HG03103 (cell line): Measurements from ENCODE around the gene FOXG1.

Experiments used
- ATAC-seq: cut with Tn5 transposase; IDR thresholded peaks from one replicate; pipeline ENCODE4 v1.9.1; 2021; ENCODE audit warnings: low read depth; ENCODE audit not compliant: unreplicated experiment

The FOXG1 gene

DNA sequence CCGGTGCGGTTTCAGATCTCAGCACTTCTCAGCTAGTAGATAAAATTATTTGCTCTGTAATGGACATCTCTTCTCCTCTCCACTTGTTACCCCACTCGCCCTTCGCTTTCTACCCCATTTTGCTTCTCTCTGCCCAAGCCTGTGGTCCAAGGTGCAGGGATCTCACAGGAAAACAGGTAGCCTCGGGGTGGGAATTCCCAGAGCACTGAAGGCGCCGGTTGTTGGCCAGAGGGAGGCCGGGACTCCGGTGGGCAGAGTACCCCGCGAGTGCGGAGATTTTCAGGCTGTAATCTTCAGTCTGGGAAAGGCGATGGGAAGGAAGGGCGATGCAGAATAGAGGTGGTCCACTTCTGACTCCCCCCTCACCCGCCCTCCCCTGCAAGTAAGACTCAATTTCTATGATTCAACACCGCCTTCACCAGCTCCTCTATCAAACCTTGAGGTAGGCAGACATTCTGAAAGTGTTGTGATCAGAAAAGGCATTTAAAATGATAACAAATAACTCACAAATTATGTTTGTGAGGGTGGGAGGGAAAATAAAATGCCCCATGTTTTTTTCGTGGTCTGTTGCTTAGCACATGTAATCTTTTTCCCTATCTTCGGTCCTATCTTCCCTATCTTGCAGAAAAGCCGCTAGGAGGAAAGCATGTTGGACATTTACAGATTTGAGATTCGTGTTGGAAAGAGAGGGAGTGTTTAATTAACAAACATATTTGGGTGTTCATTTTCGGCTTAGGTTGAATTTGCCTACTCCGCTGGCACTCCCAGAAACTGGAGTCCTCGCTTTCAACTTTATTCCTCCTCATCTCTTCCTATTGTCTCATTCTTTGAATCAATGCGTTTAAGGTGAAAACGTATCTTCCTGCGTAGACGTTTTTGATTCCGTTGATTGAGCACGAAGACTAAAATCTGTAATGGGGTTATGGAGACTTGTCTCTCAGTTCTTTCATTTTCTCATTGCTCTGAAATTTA is 8.5 kb downstream of the FOXG1 start:
- no peak for ATAC-seq

DNA sequence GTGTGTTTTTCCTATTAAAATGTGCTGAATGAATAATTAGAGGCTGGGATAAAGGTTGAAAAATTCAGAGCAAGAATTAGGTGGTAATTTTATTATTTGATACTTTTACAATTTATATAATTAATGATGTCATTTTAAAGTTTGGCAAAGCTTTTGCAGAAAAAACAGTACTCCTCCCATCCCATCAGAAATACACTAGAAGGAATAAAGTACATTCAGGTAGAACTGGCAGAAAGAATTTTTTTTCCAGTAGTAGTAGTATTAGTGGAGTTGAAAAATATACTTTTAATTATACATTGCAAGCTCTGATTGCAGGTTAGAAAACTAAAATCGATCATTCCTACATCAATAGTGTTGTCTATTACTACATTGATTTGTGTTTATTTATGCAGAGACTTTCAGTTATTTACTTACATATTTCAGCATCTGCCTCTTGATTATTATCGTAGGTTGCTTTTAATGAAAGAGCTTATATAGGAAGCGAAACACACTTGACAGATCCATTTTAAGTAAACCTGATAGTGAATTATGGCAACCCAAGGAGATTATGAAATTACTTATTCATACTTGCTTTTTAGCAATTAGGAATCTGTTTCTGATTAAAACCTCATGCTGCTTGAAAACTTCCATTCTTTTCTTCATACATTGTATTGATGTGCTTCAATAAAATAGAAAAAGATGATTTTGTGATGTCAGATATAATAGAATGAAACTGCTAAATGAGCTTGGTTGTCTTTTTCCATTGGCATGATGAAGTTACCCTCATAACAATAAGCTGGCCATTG is 10.1 kb downstream of the FOXG1 start:
- no peak for ATAC-seq

DNA sequence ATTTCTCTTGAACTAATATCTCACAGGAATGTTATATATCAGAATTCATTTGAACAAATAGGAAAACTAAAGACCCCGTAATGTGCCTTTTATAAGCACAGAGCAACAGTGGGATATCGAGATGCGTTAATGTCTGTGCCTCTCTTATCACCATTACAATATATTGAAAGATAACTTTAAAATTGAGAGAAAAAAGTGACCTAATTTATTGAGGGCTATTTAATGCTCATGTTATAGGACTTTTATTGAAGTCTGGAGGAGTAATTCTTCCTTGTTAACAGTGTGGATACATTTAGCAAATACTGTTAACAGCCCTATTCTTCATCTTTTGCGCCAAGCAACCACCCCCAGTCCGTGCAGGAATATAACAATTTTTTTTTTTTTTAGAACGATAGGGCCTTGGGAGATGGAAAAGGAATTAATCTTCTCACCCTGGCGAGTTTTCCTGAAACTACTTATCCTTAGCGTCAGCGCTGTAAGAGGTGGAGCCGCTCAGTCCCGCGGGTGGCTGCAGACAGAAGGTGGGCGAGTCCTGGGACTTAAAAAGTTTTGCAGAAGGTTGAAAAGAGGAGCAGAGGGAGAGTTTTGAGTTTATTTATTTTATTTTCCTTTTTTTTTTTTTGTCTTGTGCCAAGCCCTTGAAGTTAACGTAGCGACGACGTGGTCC is 11.0 kb downstream of the FOXG1 start:
- no peak for ATAC-seq

DNA sequence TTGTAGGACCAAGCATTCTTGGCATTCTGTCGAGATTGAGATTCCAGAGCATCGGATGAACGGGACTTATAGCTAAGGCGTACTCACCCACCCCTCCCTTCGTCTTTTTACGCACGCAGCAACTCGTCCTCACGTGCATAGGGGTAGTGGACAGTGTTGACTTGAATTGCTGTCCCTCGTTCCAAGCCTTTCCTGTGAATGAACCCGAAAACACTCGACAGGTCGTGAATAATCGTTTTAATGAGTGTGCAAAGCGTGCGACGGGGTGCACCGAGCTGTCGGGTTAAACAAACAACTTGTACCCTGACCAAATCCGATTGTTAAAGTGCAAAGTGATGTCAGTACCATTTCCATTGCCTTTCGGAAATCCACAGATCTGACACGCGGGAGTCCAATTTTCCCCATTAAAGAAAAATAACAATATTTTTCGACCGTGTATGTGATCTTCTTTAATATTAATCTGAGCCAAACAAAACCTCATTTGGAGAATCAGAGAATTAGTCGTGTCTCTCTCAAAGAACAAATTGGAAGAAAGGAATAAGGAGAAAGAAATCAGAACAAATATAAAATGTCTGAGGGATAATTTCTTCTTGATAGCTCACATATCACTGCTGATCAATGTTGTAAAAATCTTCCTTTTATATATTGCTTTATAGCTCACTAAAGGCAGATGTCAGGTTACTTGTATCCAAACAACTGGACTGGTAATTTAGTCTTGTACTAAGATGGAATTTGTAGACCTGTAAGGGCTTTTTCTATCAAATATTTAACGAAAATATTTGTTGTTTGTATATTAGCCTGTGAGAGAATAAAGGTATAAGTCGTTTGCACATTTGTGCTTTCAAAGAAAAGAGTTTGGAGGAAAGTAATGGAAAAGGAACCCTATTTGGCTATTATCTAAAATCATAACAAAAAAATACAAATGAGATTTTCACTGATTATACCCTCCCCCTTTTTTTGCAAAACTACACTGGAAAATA is 11.8 kb downstream of the FOXG1 start:
- no peak for ATAC-seq

DNA sequence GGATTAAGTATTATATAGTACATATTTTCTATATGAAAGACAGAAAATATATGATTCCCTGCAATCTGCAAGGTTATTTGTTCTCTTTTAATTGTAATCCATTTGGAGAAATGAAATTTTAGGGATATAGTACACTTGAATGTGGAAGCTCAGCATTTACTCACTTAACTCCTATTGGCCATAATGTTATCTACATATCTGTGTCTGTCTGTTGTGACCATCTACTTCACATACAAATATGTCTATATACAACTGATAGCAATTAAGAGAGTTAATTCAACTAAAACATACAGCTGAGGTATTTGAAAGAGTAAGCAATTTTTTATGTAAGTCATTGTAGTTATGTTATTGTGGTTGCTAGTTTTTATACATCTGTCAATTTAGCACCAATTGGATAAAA is 12.9 kb downstream of the FOXG1 start:
- ATAC-seq: no peak

DNA sequence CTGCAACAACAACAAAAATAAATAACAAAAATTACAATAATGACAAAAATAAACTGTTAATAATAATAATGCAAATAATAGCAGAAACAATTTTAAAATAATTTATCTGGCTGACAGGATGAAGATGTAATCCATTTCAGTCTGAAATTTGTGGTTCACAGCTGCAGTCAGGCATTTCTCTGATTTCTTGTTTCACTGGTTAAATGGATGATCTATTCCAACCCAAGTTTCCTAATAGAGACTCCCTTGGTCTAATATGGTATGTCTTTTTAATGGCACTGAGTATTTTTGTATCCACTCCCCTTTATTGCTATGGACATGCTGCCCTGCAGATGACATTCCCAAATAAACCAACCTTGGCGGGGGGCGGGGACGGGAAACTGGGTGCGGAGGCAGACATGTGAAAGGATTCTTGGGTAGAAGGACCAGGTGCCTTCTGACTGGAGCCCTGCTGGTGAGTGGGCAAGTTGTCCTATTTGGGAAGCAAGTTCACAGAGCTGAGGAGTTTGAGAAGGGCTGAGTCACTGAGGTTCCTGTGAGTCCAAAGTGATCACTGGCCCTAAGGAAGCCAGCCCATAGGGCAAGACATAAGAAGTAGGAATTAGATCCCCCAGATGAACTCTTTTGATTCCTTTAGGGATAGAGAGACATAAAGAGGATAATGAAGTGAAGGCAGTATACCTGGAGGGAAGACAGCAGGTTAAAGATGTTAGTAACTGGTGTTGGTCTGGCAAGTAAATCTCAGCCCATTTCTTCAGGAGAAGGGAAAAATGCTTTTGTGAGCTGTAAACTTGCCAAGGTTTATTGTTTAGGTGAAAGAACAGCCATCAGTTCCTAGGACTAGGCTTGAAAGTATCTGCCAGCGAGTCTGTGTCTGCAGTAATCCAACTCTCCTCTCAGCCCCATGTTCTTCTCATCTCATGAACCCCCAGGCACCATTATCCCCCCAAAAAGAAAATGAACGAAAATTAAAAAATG is 14.5 kb downstream of the FOXG1 start:
- no peak for ATAC-seq

DNA sequence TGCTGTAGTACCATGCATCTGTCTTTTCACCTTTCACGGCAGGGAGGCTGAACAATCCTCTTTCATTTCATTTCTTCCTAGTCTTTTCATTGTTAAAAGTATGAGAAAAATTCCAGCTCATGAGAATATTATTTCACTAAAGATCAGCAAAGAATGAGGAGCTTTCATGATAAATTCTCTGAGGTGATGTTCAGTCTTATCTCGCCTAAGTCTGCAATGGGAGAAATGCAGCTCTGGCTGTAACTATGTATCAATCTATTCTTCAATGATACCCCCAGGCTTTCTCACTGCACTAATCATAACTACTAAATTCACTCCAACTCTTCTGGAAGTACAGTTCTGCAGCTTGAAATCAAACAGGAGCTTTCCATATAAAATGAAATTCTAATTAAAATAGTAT is 15.7 kb downstream of the FOXG1 start:
- ATAC-seq: no peak

DNA sequence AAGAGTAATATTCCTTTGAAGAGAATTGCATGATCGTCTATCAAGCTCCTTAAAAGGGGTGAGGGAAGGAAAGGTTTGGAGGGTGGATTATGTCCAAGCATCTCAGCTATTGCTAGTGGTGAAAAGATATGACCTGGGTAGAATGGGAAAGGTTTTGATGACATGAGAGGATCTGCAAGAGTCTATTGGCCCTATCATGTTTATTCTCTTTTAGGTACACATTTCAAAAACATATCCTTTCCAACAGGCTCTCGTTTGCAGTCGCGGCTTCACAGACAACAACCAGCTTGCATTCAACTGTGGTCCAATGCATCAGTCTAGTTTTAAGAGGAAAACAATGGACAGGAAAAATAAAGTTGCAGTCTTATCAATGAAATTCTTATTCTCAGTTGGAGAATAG is 17.1 kb downstream of the FOXG1 start:
- no peak for ATAC-seq

DNA sequence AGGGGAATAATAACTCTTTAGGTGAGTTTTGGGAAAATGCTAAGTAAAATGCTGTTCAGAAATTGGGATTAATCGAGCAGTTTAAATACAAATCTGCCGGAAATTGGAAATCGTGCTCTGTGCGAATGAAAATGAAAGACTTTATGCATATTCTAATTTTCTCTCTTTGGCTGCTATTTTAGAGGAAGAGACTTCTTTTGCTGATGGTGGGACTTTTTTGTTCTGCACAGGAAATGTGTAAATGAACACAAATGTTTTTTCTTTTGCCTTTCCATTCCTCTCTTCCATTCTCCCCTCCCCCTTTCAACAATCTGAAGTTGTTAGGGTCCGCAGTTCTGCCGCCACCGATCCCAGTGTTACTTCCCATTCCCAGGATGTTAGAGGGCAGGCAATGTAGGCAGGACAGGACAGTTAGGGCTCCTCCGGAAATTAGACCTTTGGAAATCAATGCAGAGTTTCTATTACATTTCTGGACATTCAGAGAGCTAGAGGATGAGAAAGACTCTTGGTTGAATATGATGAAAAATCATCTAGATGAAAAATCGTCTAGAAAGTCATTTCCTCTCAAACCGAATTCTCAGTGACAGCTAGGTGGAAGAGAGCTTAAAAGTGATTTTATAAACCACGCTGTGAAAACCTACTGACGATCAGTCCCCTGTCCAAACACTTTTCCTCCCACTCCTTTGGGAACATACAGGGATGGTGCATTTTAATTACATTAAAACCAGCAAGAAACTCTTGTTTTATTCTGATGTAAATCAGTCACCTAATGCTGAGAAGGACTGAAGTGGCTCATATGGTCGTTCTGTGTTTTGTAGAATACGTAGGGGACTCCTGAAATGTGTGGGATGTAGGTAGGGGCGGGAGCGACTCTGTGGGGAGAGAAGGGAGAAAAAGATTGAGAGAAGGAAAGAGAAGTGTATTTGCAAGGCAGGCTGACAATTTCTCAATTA is 17.8 kb downstream of the FOXG1 start:
- ATAC-seq: no peak

DNA sequence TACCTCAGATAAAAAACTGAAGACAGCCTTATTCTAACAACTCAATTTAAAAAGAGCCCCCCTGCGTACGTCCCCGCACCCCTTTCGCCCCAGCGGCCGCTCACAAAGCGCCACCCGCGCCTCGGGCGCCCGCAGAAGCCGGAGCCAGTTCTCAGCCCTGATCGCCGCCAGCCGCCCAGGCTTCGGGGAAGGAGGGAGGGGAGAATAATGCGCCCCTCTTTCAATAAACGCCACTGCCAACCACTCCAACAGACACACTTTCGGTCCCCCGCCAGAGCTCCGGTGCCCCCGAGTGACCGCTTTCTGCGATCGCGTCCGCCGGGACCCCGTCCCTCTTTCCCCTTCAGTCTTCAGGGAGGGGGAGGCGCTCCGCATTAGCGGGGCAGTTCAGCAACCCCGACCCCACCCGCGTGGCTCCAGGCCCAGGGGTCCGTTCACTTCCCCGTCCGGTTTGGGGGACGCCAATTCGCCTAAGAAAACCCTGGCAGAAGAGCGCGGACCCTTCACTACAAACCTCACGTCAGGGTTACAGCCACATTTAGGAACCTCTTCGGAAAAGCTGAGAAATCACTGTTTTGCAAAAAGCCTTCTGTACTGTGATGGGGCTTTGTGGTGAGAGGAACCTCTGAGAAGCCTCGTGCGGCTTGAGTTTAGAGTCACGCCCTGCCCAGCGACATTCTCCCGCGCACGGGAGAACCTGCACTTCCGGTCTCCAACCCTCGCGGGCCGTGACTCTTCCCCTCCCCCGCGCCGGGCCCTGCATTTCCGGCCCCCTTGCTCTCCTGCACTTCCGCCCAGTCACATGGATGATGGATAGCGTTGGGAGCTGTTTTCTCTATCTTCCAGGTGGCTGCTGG is 18.7 kb downstream of the FOXG1 start:
- no peak for ATAC-seq

DNA sequence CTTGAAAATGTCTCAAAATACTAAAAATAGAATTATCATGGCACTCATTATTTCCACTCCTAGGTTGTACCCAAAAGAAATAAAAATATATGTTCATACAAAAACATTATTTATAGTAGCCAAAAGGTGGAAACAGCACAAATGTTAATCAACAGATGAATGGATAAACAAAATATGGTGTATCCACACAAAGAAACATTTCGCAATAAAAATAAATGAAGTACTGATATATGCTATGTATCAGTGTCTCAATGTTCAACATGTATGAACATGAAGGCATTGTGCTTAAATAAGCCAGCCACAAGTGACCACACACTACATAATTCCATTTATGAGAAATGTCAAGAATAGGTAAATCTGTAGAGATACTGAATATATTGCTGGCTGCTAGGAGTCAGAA is 40.9 kb downstream of the FOXG1 start:
- ATAC-seq: no peak

DNA sequence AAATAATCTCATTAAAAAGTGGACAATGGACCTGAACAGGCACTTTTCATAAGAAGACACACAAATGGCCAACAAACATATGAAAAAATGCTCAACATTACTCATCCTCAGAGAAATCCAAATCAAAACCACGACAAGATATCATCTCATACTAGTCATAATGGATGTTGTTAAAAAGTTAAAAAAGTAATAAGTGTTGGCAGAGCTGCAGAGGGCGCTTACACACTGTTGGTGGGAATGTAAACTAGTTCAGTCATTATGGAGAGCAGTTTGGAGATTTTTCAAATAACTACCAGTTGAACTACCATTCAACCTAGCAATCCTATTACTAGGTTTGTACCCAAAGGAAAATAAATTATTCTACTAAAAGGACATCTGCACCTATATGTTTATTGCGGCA is 47.2 kb downstream of the FOXG1 start:
- no peak for ATAC-seq
